Measurements from ENCODE around the gene ANGPTL8.

DNA sequence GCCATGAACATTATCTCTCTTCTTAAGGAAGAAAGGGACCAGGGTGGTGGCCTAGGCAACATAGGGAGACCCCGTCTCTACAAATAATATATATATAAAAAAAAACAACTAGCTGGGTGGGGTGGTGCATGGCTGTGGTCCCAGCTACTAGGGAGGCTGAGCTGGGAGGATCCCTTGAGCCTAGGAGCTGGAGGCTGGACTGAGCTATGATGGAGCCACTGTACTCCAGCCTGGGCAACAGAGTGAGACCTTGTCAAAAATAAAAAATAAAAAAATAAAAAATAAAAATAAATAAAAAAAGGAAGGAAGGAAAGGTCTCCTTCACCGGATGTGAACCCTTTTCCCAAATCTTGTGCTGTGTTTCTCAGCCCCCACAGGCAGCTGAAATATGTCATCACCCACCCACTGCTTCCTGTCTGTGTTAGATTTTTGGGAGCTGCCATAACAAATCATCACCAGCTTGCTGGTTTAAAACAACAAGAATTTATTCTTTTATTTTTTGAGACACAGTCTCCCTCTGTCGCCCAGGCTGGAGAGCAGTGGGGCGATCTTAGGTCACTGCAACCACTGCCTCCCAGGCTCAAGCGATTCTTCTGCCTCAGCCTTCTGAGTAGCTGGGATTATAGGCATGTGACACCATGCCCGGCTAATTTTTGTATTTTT is 47.0 kb downstream of the ANGPTL8 start:
- TF ChIP-seq, protein P1, sequence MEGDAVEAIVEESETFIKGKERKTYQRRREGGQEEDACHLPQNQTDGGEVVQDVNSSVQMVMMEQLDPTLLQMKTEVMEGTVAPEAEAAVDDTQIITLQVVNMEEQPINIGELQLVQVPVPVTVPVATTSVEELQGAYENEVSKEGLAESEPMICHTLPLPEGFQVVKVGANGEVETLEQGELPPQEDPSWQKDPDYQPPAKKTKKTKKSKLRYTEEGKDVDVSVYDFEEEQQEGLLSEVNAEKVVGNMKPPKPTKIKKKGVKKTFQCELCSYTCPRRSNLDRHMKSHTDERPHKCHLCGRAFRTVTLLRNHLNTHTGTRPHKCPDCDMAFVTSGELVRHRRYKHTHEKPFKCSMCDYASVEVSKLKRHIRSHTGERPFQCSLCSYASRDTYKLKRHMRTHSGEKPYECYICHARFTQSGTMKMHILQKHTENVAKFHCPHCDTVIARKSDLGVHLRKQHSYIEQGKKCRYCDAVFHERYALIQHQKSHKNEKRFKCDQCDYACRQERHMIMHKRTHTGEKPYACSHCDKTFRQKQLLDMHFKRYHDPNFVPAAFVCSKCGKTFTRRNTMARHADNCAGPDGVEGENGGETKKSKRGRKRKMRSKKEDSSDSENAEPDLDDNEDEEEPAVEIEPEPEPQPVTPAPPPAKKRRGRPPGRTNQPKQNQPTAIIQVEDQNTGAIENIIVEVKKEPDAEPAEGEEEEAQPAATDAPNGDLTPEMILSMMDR (conservative IDR thresholded peaks at IDR 0.05; ENCODE audit: low read depth, low read length): no peak
- TF ChIP-seq FOS (IDR thresholded peaks at IDR 0.05; ENCODE audit: low read depth, low read length) (no peak), POLR2A (IDR thresholded peaks at IDR 0.05; ENCODE audit: low read depth, low read length) (no peak), CEBPB (IDR thresholded peaks at IDR 0.05; ENCODE audit: low read depth, low read length) (no peak), MAZ (IDR thresholded peaks at IDR 0.05; ENCODE audit: borderline replicate concordance, low read depth, low read length) (no peak), MXI1 (IDR thresholded peaks at IDR 0.05; ENCODE audit: borderline replicate concordance, low read depth, low read length) (no peak)
- TF ChIP-seq, protein P2, sequence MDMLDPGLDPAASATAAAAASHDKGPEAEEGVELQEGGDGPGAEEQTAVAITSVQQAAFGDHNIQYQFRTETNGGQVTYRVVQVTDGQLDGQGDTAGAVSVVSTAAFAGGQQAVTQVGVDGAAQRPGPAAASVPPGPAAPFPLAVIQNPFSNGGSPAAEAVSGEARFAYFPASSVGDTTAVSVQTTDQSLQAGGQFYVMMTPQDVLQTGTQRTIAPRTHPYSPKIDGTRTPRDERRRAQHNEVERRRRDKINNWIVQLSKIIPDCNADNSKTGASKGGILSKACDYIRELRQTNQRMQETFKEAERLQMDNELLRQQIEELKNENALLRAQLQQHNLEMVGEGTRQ (IDR thresholded peaks at IDR 0.05; ENCODE audit: low read depth, low read length): no peak

All from IMR-90 (cell line).